H9 (cell line): ENCODE measurements around the gene NEURL3. TPM values are rescaled to one million over a fixed set of nuclear protein-coding genes. Genes with fewer than 3 reads are reported as not detected.

Experiments
- DNase-seq: peaks from one replicate; pipeline ENCODE4 v3.0.0-alpha.2; 2017
- H2AFZ ChIP-seq: one replicate; pipeline ENCODE4 v1.6.1; 2013; ENCODE audit warnings: mild to moderate bottlenecking, low read length, control low read depth, moderate library complexity
- H2AK5ac ChIP-seq: 2 replicates; pipeline ENCODE4 v1.6.1; 2013; ENCODE audit warnings: low read length, control low read depth, mixed read lengths; ENCODE audit not compliant: insufficient read length
- H2BK120ac ChIP-seq: one replicate; pipeline ENCODE4 v1.6.1; 2013; ENCODE audit warnings: low read depth, mild to moderate bottlenecking, low read length, control low read depth, inconsistent platforms; ENCODE audit not compliant: poor library complexity, severe bottlenecking
- H2BK12ac ChIP-seq: 2 replicates; pipeline ENCODE4 v1.6.1; 2013; ENCODE audit warnings: low read length, control low read depth, mixed read lengths, low read depth; ENCODE audit not compliant: insufficient read length
- H2BK15ac ChIP-seq: 2 replicates; pipeline ENCODE4 v1.6.1; 2013; ENCODE audit warnings: low read depth, low read length, control low read depth
- H2BK20ac ChIP-seq: one replicate; pipeline ENCODE4 v1.6.1; 2013; ENCODE audit warnings: low read depth, mild to moderate bottlenecking, low read length, control low read depth, inconsistent platforms; ENCODE audit not compliant: poor library complexity, severe bottlenecking
- H2BK5ac ChIP-seq: 2 replicates; pipeline ENCODE4 v1.6.1; 2013; ENCODE audit warnings: low read length, control low read depth, mixed read lengths; ENCODE audit not compliant: insufficient read length
- H3K14ac ChIP-seq: 2 replicates; pipeline ENCODE4 v1.6.1; 2013; ENCODE audit warnings: low read length, control low read depth; ENCODE audit not compliant: insufficient read depth
- H3K18ac ChIP-seq: 2 replicates; pipeline ENCODE4 v1.6.1; 2013; ENCODE audit warnings: low read depth, mild to moderate bottlenecking, mixed read lengths, low read length, control low read depth; ENCODE audit not compliant: insufficient read length
- H3K23ac ChIP-seq: 2 replicates; pipeline ENCODE4 v1.6.1; 2013; ENCODE audit warnings: low read length, control low read depth, mixed read lengths, low read depth; ENCODE audit not compliant: insufficient read length
- H3K23me2 ChIP-seq: 2 replicates; pipeline ENCODE4 v1.6.1; 2013; ENCODE audit warnings: low read depth, mild to moderate bottlenecking, mixed read lengths, low read length, control low read depth; ENCODE audit not compliant: insufficient read length, poor library complexity, severe bottlenecking
- H3K27ac ChIP-seq: 2 replicates; pipeline ENCODE4 v1.5.1; 2013; ENCODE audit warnings: low read length, control low read depth, mixed read lengths, low read depth; ENCODE audit not compliant: insufficient read length
- H3K27me3 ChIP-seq: 2 replicates; pipeline ENCODE4 v1.6.1; 2013; ENCODE audit warnings: low read length, control low read depth, inconsistent platforms; ENCODE audit not compliant: insufficient read depth
- H3K4ac ChIP-seq: 2 replicates; pipeline ENCODE4 v1.6.1; 2013; ENCODE audit warnings: low read depth, mild to moderate bottlenecking, control low read depth, inconsistent platforms, low read length, moderate library complexity
- H3K4me1 ChIP-seq: 2 replicates; pipeline ENCODE4 v1.6.1; 2013; ENCODE audit warnings: low read length, control low read depth, inconsistent platforms; ENCODE audit not compliant: insufficient read depth
- H3K4me2 ChIP-seq: 2 replicates; pipeline ENCODE4 v1.6.1; 2013; ENCODE audit warnings: low read length, control low read depth, mixed read lengths; ENCODE audit not compliant: insufficient read length, insufficient read depth
- H3K56ac ChIP-seq: 2 replicates; pipeline ENCODE4 v1.6.1; 2013; ENCODE audit warnings: low read depth, mild to moderate bottlenecking, mixed read lengths, low read length, control low read depth; ENCODE audit not compliant: insufficient read length
- H3K79me1 ChIP-seq: 2 replicates; pipeline ENCODE4 v1.6.1; 2013; ENCODE audit warnings: low read depth, mild to moderate bottlenecking, moderate library complexity, low read length, control low read depth, inconsistent platforms; ENCODE audit not compliant: insufficient read depth, poor library complexity, severe bottlenecking
- H3K79me2 ChIP-seq: 2 replicates; pipeline ENCODE4 v1.6.1; 2013; ENCODE audit warnings: low read length, control low read depth, inconsistent platforms; ENCODE audit not compliant: insufficient read depth
- H3K9ac ChIP-seq: 2 replicates; pipeline ENCODE4 v1.6.1; 2013; ENCODE audit warnings: low read length, control low read depth, mixed read lengths; ENCODE audit not compliant: insufficient read length; ENCODE audit errors: extremely low read depth
- H3K9me3 ChIP-seq: one replicate; pipeline ENCODE4 v1.6.1; 2013; ENCODE audit warnings: low read depth, low read length, inconsistent platforms; ENCODE audit not compliant: control insufficient read depth
- H3T11ph ChIP-seq: one replicate; pipeline ENCODE4 v1.6.1; 2013; ENCODE audit warnings: mild to moderate bottlenecking, low read length, control low read depth, inconsistent platforms
- H4K20me1 ChIP-seq: one replicate; pipeline ENCODE4 v1.6.1; 2013; ENCODE audit not compliant: control insufficient read depth, insufficient read length, insufficient read depth
- H4K5ac ChIP-seq: 2 replicates; pipeline ENCODE4 v1.6.1; 2013; ENCODE audit warnings: low read depth, mild to moderate bottlenecking, mixed read lengths, low read length, control low read depth; ENCODE audit not compliant: insufficient read length
- H4K8ac ChIP-seq: replicated peaks from 2 replicates; pipeline ENCODE4 v1.6.1; 2013; ENCODE audit warnings: low read length, control low read depth, mixed read lengths, low read depth; ENCODE audit not compliant: insufficient read length
- H4K91ac ChIP-seq: 2 replicates; pipeline ENCODE4 v1.6.1; 2013; ENCODE audit warnings: low read depth, mild to moderate bottlenecking, moderate library complexity, mixed read lengths, low read length, control low read depth; ENCODE audit not compliant: insufficient read length
- H3K27ac Mint-ChIP-seq, 3 experiments: 2 replicates in 2 of 3; 3 replicates in 1 of 3; pipeline ENCODE4 v1.8.0; 2020 to 2021; ENCODE audit warnings: mixed read lengths in 3 of 3, mild to moderate bottlenecking in 1 of 3, moderate library complexity in 1 of 3
- H3K27me3 Mint-ChIP-seq: 2 replicates; pipeline ENCODE4 v1.8.0; 2021; ENCODE audit warnings: low read depth, mild to moderate bottlenecking, moderate library complexity, mixed read lengths
- H3K36me3 Mint-ChIP-seq, 3 experiments: 2 replicates in 2 of 3; 3 replicates in 1 of 3; pipeline ENCODE4 v1.8.0; 2020 to 2021; ENCODE audit warnings: low read depth in 3 of 3, mixed read lengths in 3 of 3; ENCODE audit not compliant: insufficient read depth in 1 of 3
- H3K4me1 Mint-ChIP-seq, 2 experiments: 2 replicates each; pipeline ENCODE4 v1.8.0; 2020; ENCODE audit warnings: mixed read lengths in 2 of 2
- H3K4me3 Mint-ChIP-seq, 2 experiments: 2 replicates in 1 of 2; 3 replicates in 1 of 2; pipeline ENCODE4 v1.8.0; 2020 to 2021; ENCODE audit warnings: mild to moderate bottlenecking in 2 of 2, mixed read lengths in 2 of 2, moderate library complexity in 1 of 2
- H3K9me3 Mint-ChIP-seq, 2 experiments: 2 replicates in 1 of 2; 3 replicates in 1 of 2; pipeline ENCODE4 v1.8.0; 2020; ENCODE audit warnings: mild to moderate bottlenecking in 2 of 2, mixed read lengths in 2 of 2, moderate library complexity in 1 of 2
- CTCF ChIP-seq: fragments of 200-600 bp; sonication (generic); conservative IDR thresholded peaks from 3 replicates; pipeline ENCODE4 v1.8.0; 2021; ENCODE audit warnings: antibody characterized with exemption, mild to moderate bottlenecking
- WGBS: extraction: QIAGEN DNeasy Blood & Tissue Kit; methylation state at CpG from one replicate; pipeline ENCODE4 v1.1.7; 2013; ENCODE audit warnings: missing lambda C conversion rate, low lambda C conversion rate, mixed read lengths; ENCODE audit not compliant: insufficient read length; ENCODE audit errors: extremely low coverage; 5-methylcytosine and 5-hydroxymethylcytosine counted together
- total RNA-seq: library from RNA; stranded (reverse); gene quantifications from 2 replicates; pipeline ENCODE4 v1.2.1, GENCODE V29; 2021

Gene NEURL3
- total RNA-seq, 1 experiment from 2014 or later, result not detected

- Histone ChIP-seq H3K56ac (no peak overlapping the region), H3K79me1 (no peaks in the 10 kb centered on the region), H2BK5ac (no peak overlapping the region), H4K20me1 (no peaks in the 10 kb centered on the region), H3K4ac (no peak overlapping the region), H3K23me2 (peaks cover 2% of the 10 kb centered on the region), H3K18ac (no peak overlapping the region), H2BK12ac (no peak overlapping the region), H3K27me3 (no peaks in the 10 kb centered on the region), H2BK20ac (no peak overlapping the region), H2AFZ (no peak overlapping the region), H2BK120ac (no peak overlapping the region), H3K4me1 (no peaks in the 10 kb centered on the region), H3K4me2 (no peak overlapping the region), H3K23ac (no peak overlapping the region), H3K14ac (no peak overlapping the region; the same call in 1 of the 2 replicates), H4K91ac (no peak overlapping the region), H3K9me3 (no peaks in the 10 kb centered on the region), H4K5ac (no peak overlapping the region), H4K8ac (no peak overlapping the region), H2BK15ac (no peak overlapping the region; the same call in 1 of the 2 replicates), H3K9ac (no peak overlapping the region), H2AK5ac (no peak overlapping the region), H3K79me2 (no peaks in the 10 kb centered on the region), H3K27ac (no peak overlapping the region), H3T11ph (no peak overlapping the region)
- H3K9me3 Mint-ChIP-seq, result no peaks in the 10 kb centered on the region
- TF ChIP-seq CTCF, result no peak
- H3K27ac Mint-ChIP-seq, result no peak overlapping the region
- H3K27me3 Mint-ChIP-seq, result peaks cover 55% of the 10 kb centered on the region
- H3K4me3 Mint-ChIP-seq, result no peak overlapping the region
- no peaks in the 10 kb centered on the region for H3K36me3 Mint-ChIP-seq
- DNase-seq, result no peak
- WGBS, result no CpG with 5 or more reads among the region's 4 CpGs
- H3K4me1 Mint-ChIP-seq, result peaks cover 4 to 11% of the 10 kb centered on the region in 2 experiments; a peak in 3 of 4 replicates
Measured at GRCh38 chr2:96525211-96525507, 20.0 kb upstream of the NEURL3 start.
